Naive B cell (primary cell): ENCODE data around the gene MED7. TPM values are rescaled to one million over a fixed set of nuclear protein-coding genes. Genes with fewer than 3 reads are reported as not detected.
A peak's percentile ranks its signal among the peaks of the same experiment; 100 is the strongest.
"Not testable (repeated sequence)": the region's sequence is repeated elsewhere in the genome, so short reads cannot be mapped to it uniquely, and the experiment has no call there.

ENCODE experiments used
- ATAC-seq, 2 donors: fragments of 150-1000 bp; cut with Tn5 transposase; 2 replicates each; pipeline ENCODE4 v1.10.0; 2021; ENCODE audit warnings: low read depth in 2 of 2, mild to moderate bottlenecking in 2 of 2, moderate library complexity in 2 of 2
- DNase-seq: peaks from one replicate; pipeline ENCODE4 v3.0.0; 2022
- H3K27ac Mint-ChIP-seq, 6 donors: one replicate each; pipeline ENCODE4 v1.8.0; 2020 to 2022; ENCODE audit warnings: mild to moderate bottlenecking in 6 of 6, mixed read lengths in 6 of 6, moderate library complexity in 5 of 6, inconsistent platforms in 2 of 6
- H3K27me3 Mint-ChIP-seq, 3 donors: one replicate each; pipeline ENCODE4 v1.8.0; 2021 to 2022; ENCODE audit warnings: mixed read lengths in 3 of 3, mild to moderate bottlenecking in 1 of 3
- H3K36me3 Mint-ChIP-seq, 2 donors: one replicate each; pipeline ENCODE4 v1.8.0; 2020 to 2022; ENCODE audit warnings: mixed read lengths in 2 of 2, inconsistent platforms in 1 of 2, mild to moderate bottlenecking in 1 of 2
- H3K4me1 Mint-ChIP-seq, 3 donors: one replicate each; pipeline ENCODE4 v1.8.0; 2020 to 2022; ENCODE audit warnings: mixed read lengths in 3 of 3, inconsistent platforms in 1 of 3, mild to moderate bottlenecking in 1 of 3, moderate library complexity in 1 of 3
- H3K4me3 Mint-ChIP-seq, 8 donors: one replicate each; pipeline ENCODE4 v1.8.0; 2020 to 2022; ENCODE audit warnings: mild to moderate bottlenecking in 8 of 8, mixed read lengths in 8 of 8, moderate library complexity in 8 of 8, inconsistent platforms in 2 of 8
- H3K9me3 Mint-ChIP-seq, 7 donors: one replicate each; pipeline ENCODE4 v1.8.0; 2020 to 2022; ENCODE audit warnings: mixed read lengths in 7 of 7, mild to moderate bottlenecking in 5 of 7, inconsistent platforms in 2 of 7, moderate library complexity in 1 of 7
- polyA plus RNA-seq, 6 donors: library from polyadenylated mRNA; unstranded; fragments of 300-500 nt; fragmentation: Illumina TruSeq; gene quantifications; one replicate each; pipeline ENCODE4 v1.2.3, GENCODE V29; 2021; ENCODE audit warnings: low read depth in 6 of 6

Gene MED7, protein sequence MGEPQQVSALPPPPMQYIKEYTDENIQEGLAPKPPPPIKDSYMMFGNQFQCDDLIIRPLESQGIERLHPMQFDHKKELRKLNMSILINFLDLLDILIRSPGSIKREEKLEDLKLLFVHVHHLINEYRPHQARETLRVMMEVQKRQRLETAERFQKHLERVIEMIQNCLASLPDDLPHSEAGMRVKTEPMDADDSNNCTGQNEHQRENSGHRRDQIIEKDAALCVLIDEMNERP
- polyA plus RNA-seq, result 10 to 100 TPM; 15.9 to 22.3 (median 20.1) TPM

DNA sequence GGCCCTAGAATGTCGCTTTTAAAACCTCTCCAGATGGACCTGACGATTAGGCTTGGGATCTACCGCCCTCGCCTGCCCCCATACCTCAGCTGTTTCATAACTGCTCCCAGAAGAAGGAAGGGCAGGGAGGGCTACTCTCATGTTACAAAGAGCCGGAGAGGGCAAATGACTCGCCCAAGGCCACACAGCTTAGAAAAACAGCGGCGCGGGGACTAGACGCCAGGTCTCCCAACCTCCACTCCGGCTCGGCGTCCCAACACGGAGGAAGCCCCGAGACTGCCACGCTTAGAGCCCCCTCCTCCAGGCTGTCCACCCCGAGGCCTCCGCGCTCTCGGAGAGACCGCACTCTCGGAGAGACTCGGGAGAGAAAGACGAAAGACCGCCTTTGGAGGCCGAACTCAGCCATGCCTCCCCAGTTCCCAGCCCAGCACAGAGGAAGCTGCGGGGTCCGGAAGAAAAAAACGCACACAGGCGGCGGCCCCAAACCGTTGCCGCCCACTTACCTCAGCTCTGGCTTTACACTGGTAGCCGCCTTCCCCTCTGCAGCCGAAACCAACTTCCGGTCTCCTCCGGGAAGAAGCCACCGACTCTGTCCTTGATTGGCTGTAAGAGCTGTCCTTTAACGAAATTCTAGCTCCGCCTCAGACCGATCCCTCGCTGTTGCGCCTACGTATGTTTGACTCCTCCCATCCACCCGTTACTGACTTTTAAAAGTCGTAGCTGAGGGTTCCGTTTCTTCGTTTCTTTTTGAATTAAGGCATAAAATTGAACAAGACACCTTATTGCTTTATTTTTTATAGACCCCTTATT, at the start of gene MED7:
Gene MED7, minus strand, starts transcription at position 549 of the 810 bp plus-strand sequence. CDS start 3,434 bp downstream, outside the sequence.
- ATAC-seq (peak; percentile 96 to 98), DNase-seq (peak; percentile 95)
- H3K27me3 Mint-ChIP-seq, result no peaks in the 10 kb centered on the region
- peaks cover 22 to 38% (median 37%) of the 10 kb centered on the region in 3 donors for H3K4me1 Mint-ChIP-seq
- H3K36me3 Mint-ChIP-seq, result peaks cover 5 to 10% of the 10 kb centered on the region in 2 donors
- H3K4me3 Mint-ChIP-seq, result peak within 1 kb of the TSS; percentile 87 to 99 (median 97)
- H3K27ac Mint-ChIP-seq, result peak within 1 kb of the TSS; percentile 95 to 99 (median 98)
- H3K9me3 Mint-ChIP-seq, result no peaks in the 10 kb centered on the region

DNA sequence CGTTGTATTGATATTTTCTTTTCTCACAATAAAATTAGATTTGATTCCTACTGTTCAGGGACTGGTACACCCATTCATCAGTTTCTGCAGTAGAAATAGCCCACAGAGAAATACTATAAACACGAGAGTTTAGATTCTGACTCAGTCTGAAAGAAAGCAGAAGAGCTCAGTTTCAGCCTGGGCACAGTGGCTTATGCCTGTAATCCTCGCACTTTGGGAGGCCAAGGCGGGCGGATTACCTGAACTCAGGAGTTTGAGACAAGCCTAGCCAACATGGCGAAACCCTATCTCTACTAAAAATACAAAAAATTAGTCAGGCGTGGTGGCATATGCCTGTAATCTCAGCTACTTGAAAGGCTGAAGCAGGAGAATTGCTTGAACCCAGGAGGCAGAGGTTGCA, 46.6 kb upstream of the MED7 start:
- H3K27me3 Mint-ChIP-seq, result peaks cover 0 to 9% (median 4%) of the 10 kb centered on the region in 3 donors
- no peak for ATAC-seq
- DNase-seq, result no peak
- H3K36me3 Mint-ChIP-seq, result peaks cover 0 to 7% of the 10 kb centered on the region in 2 donors
- no peaks in the 10 kb centered on the region for H3K4me1 Mint-ChIP-seq
- peaks cover 0 to 19% (median 6%) of the 10 kb centered on the region in 7 donors for H3K9me3 Mint-ChIP-seq
- H3K4me3 Mint-ChIP-seq, result no peak overlapping the region
- H3K27ac Mint-ChIP-seq, result no peak overlapping the region

DNA sequence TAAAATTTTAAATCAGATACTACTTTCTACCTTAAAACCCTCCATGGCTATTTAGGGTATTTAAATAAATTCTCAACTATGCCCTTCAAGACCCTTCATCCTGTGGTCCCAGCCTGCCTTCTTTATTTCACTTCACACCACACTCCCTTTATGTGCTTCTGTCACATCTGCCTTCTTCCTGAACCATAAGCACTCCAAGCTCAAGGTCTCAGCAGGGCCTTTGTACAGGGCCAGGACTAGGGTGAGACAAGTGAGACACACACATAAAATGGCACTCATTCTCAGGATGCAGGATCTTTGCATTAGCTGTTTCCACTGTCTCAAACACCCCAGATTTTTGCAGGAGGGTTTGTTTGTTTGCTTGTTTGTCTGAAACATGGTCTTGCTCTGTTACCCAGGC, 45.6 kb upstream of the MED7 start:
- Mint-ChIP-seq H3K4me3 (no peak overlapping the region), H3K4me1 (no peaks in the 10 kb centered on the region), H3K9me3 (peaks cover 0 to 17% (median 6%) of the 10 kb centered on the region in 7 donors), H3K36me3 (peaks cover 0 to 7% of the 10 kb centered on the region in 2 donors), H3K27ac (peak overlapping the region in 1 of 6 donors; percentile 25), H3K27me3 (peaks cover 0 to 9% (median 4%) of the 10 kb centered on the region in 3 donors)
- ATAC-seq (no peak), DNase-seq (no peak)

DNA sequence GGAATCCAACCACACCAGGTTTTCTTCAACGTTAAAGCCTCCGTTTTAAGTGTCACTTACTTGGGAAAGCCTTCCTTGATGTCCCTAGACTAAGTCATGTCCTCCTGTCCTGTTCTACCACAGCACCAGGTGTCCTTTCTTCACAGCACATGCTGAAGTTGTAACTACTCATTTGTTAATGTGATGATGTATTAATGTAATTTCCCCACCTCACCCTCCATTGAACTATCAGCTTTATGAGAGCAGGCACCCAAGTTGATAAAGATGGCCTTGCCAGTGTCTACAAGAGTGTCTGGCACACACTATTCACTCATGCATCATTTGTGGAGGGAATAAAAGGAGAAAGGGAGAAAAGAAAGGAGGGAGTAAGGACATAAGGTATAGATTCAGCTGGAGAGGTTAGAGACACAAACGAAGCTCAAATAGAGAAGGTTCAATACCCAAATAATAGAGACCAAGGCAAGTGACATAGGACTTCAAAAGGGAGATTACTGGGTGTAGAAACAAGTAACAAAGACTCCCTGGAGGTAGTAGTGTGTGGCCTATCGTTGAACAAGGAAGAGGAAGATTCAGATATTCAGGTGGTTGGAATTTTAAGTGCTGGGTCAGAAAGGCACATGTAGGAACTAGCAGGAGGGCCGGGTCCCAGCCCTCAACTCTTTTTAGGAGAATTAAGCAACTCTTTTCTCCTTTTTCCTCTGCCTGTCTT, 44.5 kb upstream of the MED7 start:
- no peak for ATAC-seq
- Mint-ChIP-seq H3K27ac (no peak overlapping the region), H3K27me3 (peaks cover 0 to 9% (median 4%) of the 10 kb centered on the region in 3 donors), H3K9me3 (peaks cover 0 to 6% (median 2%) of the 10 kb centered on the region in 7 donors), H3K36me3 (peaks cover 0 to 6% of the 10 kb centered on the region in 2 donors), H3K4me1 (no peaks in the 10 kb centered on the region), H3K4me3 (no peak overlapping the region)
- DNase-seq, result no peak

- H3K27ac Mint-ChIP-seq, result peak overlapping the region in 1 of 6 donors; percentile 65
- H3K9me3 Mint-ChIP-seq, result peaks cover 0 to 2% (median 0%) of the 10 kb centered on the region in 7 donors
- ATAC-seq, result no peak
- no peak for DNase-seq
- H3K36me3 Mint-ChIP-seq, result no peaks in the 10 kb centered on the region
- peaks cover 0 to 9% (median 4%) of the 10 kb centered on the region in 3 donors for H3K27me3 Mint-ChIP-seq
- no peaks in the 10 kb centered on the region for H3K4me1 Mint-ChIP-seq
- no peak overlapping the region for H3K4me3 Mint-ChIP-seq
These were observed 43.8 kb upstream of the MED7 start for GRCh38 chr5:157186309-157187045.

GRCh38 chr5:157185122-157185521, 42.5 kb upstream of the MED7 start:
- not testable (repeated sequence) for H3K36me3 Mint-ChIP-seq, H3K27ac Mint-ChIP-seq, H3K4me1 Mint-ChIP-seq, H3K9me3 Mint-ChIP-seq, ATAC-seq, DNase-seq, H3K27me3 Mint-ChIP-seq, H3K4me3 Mint-ChIP-seq

DNA sequence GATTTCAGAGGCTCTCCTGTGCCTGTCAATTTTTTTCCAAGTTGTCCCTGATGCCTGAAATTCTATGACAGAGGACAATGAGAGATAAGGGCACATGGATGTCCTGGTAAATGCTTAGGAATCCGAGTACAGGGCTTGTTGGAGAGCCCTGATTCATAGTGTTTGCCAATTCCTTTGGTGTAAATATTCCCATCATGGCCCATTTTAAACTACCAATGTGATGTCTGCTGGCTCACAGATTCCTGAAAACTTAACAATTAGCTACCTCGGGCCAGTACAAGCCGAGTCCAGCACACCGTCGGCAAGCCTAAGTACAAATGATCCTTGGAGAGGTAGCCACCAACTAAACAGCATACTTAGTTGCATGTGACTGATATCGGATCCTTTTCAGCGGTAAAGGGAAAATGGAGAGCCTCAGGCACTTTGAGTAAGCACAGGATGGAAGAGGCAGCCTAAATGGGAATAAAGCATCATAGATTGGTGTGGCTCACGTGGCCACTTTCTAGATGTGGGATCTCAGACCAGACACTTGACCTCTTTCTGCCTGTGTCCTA, 41.5 kb upstream of the MED7 start:
- no peaks in the 10 kb centered on the region for H3K36me3 Mint-ChIP-seq
- no peak overlapping the region for H3K27ac Mint-ChIP-seq
- no peaks in the 10 kb centered on the region for H3K4me1 Mint-ChIP-seq

GRCh38 chr5:157182143-157182757, 39.6 kb upstream of the MED7 start:
- Mint-ChIP-seq H3K4me3 (no peak overlapping the region), H3K9me3 (peaks cover 0 to 2% (median 0%) of the 10 kb centered on the region in 7 donors), H3K4me1 (no peaks in the 10 kb centered on the region), H3K36me3 (no peaks in the 10 kb centered on the region), H3K27me3 (peaks cover 0 to 9% (median 0%) of the 10 kb centered on the region in 3 donors), H3K27ac (peak overlapping the region in 1 of 6 donors; percentile 69)
- DNase-seq (no peak), ATAC-seq (no peak)

More for the DNA sequence above, 41.5 kb upstream of the MED7 start:
- no peak overlapping the region for H3K4me3 Mint-ChIP-seq
- peaks cover 0 to 9% (median 0%) of the 10 kb centered on the region in 3 donors for H3K27me3 Mint-ChIP-seq
- DNase-seq (no peak), ATAC-seq (no peak)
- H3K9me3 Mint-ChIP-seq, result peaks cover 0 to 2% (median 0%) of the 10 kb centered on the region in 7 donors

- Mint-ChIP-seq H3K27me3 (no peaks in the 10 kb centered on the region), H3K27ac (no peak within 1 kb of the TSS), H3K9me3 (no peaks in the 10 kb centered on the region), H3K4me1 (no peaks in the 10 kb centered on the region), H3K36me3 (no peaks in the 10 kb centered on the region), H3K4me3 (no peak within 1 kb of the TSS)
- ATAC-seq (no peak), DNase-seq (no peak)
These were observed 38.0 kb upstream of the MED7 start, which contains the start of gene ITK for GRCh38 chr5:157180374-157181264. Gene ITK (plus strand): TSS chr5:157180840. CDS start chr5:157180978, 138 bp downstream.

GRCh38 chr5:157178966-157179365, 36.3 kb upstream of the MED7 start:
- Mint-ChIP-seq H3K36me3 (no peaks in the 10 kb centered on the region), H3K27ac (no peak overlapping the region), H3K9me3 (no peaks in the 10 kb centered on the region), H3K4me3 (no peak overlapping the region), H3K4me1 (peaks cover 0 to 2% (median 0%) of the 10 kb centered on the region in 3 donors), H3K27me3 (no peaks in the 10 kb centered on the region)
- DNase-seq, result no peak
- no peak for ATAC-seq

DNA sequence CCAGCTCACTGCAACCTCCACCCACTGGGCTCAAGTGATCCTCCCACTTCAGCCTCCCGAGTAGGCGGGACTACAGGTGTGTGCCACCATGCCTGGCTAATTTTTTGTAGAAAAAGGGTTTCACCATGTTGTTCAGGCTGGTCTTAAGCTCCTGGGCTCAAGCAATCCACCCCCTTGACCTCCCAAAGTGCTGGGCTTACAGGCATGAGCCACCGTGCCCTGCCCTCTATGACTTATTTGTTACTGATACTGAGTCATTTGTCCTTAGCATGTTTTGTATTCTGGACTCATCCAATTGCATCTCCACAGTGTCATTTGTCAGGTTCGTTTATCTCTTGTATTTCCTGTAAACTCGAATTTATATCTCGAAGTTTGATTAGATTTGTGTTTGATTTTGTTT, 35.3 kb upstream of the MED7 start:
- Mint-ChIP-seq H3K36me3 (no peaks in the 10 kb centered on the region), H3K27ac (peak overlapping the region in 1 of 6 donors; percentile 17), H3K4me1 (peaks cover 2 to 6% (median 3%) of the 10 kb centered on the region in 3 donors), H3K4me3 (no peak overlapping the region), H3K9me3 (no peaks in the 10 kb centered on the region), H3K27me3 (no peaks in the 10 kb centered on the region)
- ATAC-seq (no peak), DNase-seq (no peak)
